Astrocyte (in vitro differentiated cells and primary cell): Measurements from ENCODE around the gene MXRA7. TPM values are rescaled to one million over a fixed set of nuclear protein-coding genes. Genes with fewer than 3 reads are reported as not detected.

Experiments used
- DNase-seq: peaks from one replicate; pipeline ENCODE4 v3.0.0-alpha.2; 2010; ENCODE audit warnings: low read depth
- FAIRE-seq: peaks from 2 replicates; lab custom pipeline; 2011; peaks lifted over from hg19 to GRCh38; lab: Jason Lieb, UNC
- H2AFZ ChIP-seq: 2 replicates; pipeline ENCODE4 v1.6.0; 2012; ENCODE audit warnings: low read depth, low read length, inconsistent platforms
- H3K27ac ChIP-seq: 2 replicates; pipeline ENCODE4 v1.5.1; 2011; ENCODE audit warnings: low read depth, low read length, inconsistent platforms
- H3K27me3 ChIP-seq: 2 replicates; pipeline ENCODE4 v1.6.0; 2011; ENCODE audit warnings: low read length, inconsistent platforms; ENCODE audit not compliant: insufficient read depth
- H3K36me3 ChIP-seq: 2 replicates; pipeline ENCODE4 v1.5.1; 2011; ENCODE audit warnings: low read length, inconsistent platforms; ENCODE audit not compliant: insufficient read depth
- H3K4me1 ChIP-seq: 2 replicates; pipeline ENCODE4 v1.5.1; 2011; ENCODE audit warnings: low read length, inconsistent platforms; ENCODE audit not compliant: insufficient read depth
- H3K4me2 ChIP-seq: 2 replicates; pipeline ENCODE4 v1.6.0; 2012; ENCODE audit warnings: low read length, inconsistent platforms
- H3K4me3 ChIP-seq: 2 replicates; pipeline ENCODE4 v1.5.1; 2011; ENCODE audit warnings: low read depth, mild to moderate bottlenecking, low read length, inconsistent platforms; ENCODE audit not compliant: insufficient read depth
- H3K79me2 ChIP-seq: 2 replicates; pipeline ENCODE4 v1.6.0; 2012; ENCODE audit warnings: mild to moderate bottlenecking, low read length, inconsistent platforms; ENCODE audit not compliant: insufficient read depth
- H3K9ac ChIP-seq: 2 replicates; pipeline ENCODE4 v1.6.0; 2012; ENCODE audit warnings: mild to moderate bottlenecking, low read length, inconsistent platforms
- H3K9me3 ChIP-seq: 2 replicates; pipeline ENCODE4 v1.5.1; 2012; ENCODE audit warnings: low read depth, mild to moderate bottlenecking, low read length, inconsistent platforms; ENCODE audit not compliant: insufficient read depth
- H4K20me1 ChIP-seq: 2 replicates; pipeline ENCODE4 v1.6.0; 2012; ENCODE audit warnings: low read length, inconsistent platforms; ENCODE audit not compliant: insufficient read depth
- H3K27ac Mint-ChIP-seq: one replicate; pipeline ENCODE4 v1.8.0; 2021; ENCODE audit warnings: mild to moderate bottlenecking, mixed read lengths; ENCODE audit not compliant: unreplicated experiment
- H3K27me3 Mint-ChIP-seq: one replicate; pipeline ENCODE4 v1.8.0; 2021; ENCODE audit warnings: low read depth, mixed read lengths; ENCODE audit not compliant: unreplicated experiment
- H3K36me3 Mint-ChIP-seq: one replicate; pipeline ENCODE4 v1.8.0; 2021; ENCODE audit warnings: low read depth, mixed read lengths; ENCODE audit not compliant: unreplicated experiment
- H3K4me1 Mint-ChIP-seq: one replicate; pipeline ENCODE4 v1.8.0; 2021; ENCODE audit warnings: low read depth, mixed read lengths; ENCODE audit not compliant: unreplicated experiment
- H3K4me3 Mint-ChIP-seq: one replicate; pipeline ENCODE4 v1.8.0; 2021; ENCODE audit warnings: mild to moderate bottlenecking, moderate library complexity, mixed read lengths; ENCODE audit not compliant: unreplicated experiment
- H3K9me3 Mint-ChIP-seq: one replicate; pipeline ENCODE4 v1.8.0; 2021; ENCODE audit warnings: mild to moderate bottlenecking, mixed read lengths; ENCODE audit not compliant: unreplicated experiment
- EZH2 ChIP-seq: IDR thresholded peaks from 2 replicates; pipeline ENCODE4 v1.6.1; 2012; ENCODE audit warnings: mild to moderate bottlenecking, low read length, inconsistent platforms; ENCODE audit not compliant: insufficient read depth
- total RNA-seq: library from RNA; stranded (reverse); gene quantifications from 2 replicates; pipeline ENCODE4 v1.2.1, GENCODE V29; 2021
- TF ChIP-seq, protein P1 (sequence below): IDR thresholded peaks from 2 replicates; pipeline ENCODE4 v1.5.1; 2011; ENCODE audit warnings: low read depth, mild to moderate bottlenecking, inconsistent platforms, low read length, moderate library complexity; ENCODE audit not compliant: insufficient read depth

The MXRA7 gene
- total RNA-seq, 1 donor from 2014 or later: 177 TPM

DNA sequence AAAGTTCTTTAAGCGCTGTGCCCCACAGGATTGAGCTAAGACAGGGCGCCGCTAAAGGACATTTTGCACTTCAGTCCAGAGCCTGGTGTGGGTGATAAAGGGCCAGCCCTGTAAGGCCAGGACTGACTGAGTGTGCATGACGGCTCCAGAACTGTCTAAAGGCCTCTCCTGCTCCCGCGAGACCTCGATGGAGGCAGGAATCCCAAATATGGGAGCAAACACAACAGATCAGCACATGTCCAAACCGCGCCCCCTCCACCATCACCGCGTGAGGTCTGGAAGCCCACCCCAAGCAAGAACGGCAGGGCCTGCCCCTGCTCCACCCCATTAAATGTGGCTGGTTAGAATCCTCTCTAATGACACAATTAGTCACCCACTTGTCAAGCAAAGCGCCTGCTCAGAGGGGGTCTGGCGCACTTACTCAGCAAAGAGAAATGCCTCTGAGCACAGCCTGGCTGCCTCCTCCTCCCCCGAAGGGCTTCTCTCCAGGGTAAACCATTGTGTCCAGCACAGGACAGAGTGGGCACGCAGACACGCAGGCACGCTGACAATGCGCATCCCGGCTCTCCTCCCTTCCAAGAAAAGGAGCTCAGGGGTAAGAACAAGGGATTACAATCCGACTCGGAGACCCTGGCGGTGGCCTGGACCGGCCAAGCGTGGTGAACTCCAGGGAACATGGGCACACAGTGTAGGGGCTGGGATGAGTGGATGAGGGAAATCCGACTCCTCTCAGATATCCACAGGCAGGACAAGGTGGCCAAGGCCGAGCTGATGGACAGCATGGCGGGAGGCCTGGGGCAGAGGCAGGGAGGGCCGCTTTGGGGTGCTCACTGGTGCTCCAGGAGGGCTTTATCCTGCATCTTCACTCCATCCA lies 1.5 kb downstream of the MXRA7 start:
- H3K27ac Mint-ChIP-seq: peak overlapping the region; percentile 93
- DNase-seq: peak; percentile 99
- Histone ChIP-seq H3K9me3 (no peaks in the 10 kb centered on the region), H3K4me3 (peak overlapping the region; percentile 81), H3K9ac (peak overlapping the region; percentile 97), H2AFZ (peak overlapping the region; percentile 31), H3K4me1 (peaks cover 27% of the 10 kb centered on the region), H3K79me2 (peaks cover 88% of the 10 kb centered on the region), H3K4me2 (peak overlapping the region; percentile 96), H4K20me1 (peaks cover 73% of the 10 kb centered on the region), H3K27me3 (no peaks in the 10 kb centered on the region), H3K27ac (peak overlapping the region; percentile 98), H3K36me3 (peaks cover 11% of the 10 kb centered on the region)
- TF ChIP-seq, protein P1, sequence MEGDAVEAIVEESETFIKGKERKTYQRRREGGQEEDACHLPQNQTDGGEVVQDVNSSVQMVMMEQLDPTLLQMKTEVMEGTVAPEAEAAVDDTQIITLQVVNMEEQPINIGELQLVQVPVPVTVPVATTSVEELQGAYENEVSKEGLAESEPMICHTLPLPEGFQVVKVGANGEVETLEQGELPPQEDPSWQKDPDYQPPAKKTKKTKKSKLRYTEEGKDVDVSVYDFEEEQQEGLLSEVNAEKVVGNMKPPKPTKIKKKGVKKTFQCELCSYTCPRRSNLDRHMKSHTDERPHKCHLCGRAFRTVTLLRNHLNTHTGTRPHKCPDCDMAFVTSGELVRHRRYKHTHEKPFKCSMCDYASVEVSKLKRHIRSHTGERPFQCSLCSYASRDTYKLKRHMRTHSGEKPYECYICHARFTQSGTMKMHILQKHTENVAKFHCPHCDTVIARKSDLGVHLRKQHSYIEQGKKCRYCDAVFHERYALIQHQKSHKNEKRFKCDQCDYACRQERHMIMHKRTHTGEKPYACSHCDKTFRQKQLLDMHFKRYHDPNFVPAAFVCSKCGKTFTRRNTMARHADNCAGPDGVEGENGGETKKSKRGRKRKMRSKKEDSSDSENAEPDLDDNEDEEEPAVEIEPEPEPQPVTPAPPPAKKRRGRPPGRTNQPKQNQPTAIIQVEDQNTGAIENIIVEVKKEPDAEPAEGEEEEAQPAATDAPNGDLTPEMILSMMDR: no peak
- no peak for TF ChIP-seq EZH2
- H3K9me3 Mint-ChIP-seq: no peaks in the 10 kb centered on the region
- peak; percentile 95 for FAIRE-seq
- H3K4me3 Mint-ChIP-seq: peak overlapping the region; percentile 91
- H3K36me3 Mint-ChIP-seq: peaks cover 7% of the 10 kb centered on the region
- H3K27me3 Mint-ChIP-seq: no peaks in the 10 kb centered on the region
- peaks cover 38% of the 10 kb centered on the region for H3K4me1 Mint-ChIP-seq

DNA sequence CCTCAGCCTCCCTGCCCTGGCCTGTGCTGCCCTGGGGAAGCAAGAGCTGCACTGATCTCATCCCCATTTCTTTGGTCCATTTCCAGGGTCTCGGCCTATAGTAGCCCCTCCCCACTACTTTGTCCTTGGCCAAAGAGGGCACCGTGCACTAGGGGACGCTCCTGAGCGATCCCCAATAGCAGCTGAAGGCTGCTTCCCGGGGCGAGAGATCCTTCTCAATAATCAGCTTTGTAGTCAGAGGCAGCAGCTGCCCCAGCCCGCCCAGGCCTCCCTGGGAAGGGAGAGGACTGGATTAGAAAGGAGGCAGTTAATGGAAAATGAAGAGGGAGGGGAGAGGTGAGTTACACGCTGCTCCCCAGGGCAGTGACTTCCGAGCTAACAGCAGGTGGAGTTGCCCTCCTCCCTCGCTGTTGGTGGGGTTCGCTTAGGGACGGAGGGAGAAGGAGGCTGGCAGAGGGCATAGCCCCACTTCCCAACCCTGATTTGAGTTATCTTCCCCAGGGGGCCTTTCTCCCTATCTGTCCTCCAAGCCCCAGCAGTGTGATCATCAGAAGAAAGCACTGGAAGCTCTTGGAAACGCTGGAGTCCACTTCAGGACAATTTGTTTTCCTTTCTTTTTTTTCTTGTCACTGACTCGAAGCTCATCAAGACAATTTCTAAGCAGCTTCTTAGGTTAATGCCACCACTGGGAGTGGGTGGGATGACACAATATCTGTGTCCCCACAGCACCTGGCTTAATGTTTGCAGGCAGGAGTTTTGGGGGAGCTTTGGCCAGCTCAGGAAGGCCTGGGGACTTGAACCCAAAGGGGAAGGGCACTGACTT lies 2.6 kb downstream of the MXRA7 start:
- H4K20me1 ChIP-seq: peaks cover 70% of the 10 kb centered on the region
- peaks cover 86% of the 10 kb centered on the region for H3K79me2 ChIP-seq
- peak overlapping the region; percentile 97 for H3K9ac ChIP-seq

More for the DNA sequence above, 2.6 kb downstream of the MXRA7 start:
- H3K9me3 Mint-ChIP-seq: no peaks in the 10 kb centered on the region
- peaks cover 7% of the 10 kb centered on the region for H3K36me3 Mint-ChIP-seq
- Histone ChIP-seq H3K4me2 (peak overlapping the region; percentile 96), H3K4me1 (peaks cover 27% of the 10 kb centered on the region), H3K4me3 (peak overlapping the region; percentile 81), H3K9me3 (no peaks in the 10 kb centered on the region), H3K36me3 (no peaks in the 10 kb centered on the region), H2AFZ (no peak overlapping the region), H3K27ac (peak overlapping the region; percentile 98), H3K27me3 (no peaks in the 10 kb centered on the region)
- peak overlapping the region; percentile 91 for H3K4me3 Mint-ChIP-seq
- H3K4me1 Mint-ChIP-seq: peaks cover 37% of the 10 kb centered on the region
- FAIRE-seq: no peak
- DNase-seq: no peak
- peak overlapping the region; percentile 93 for H3K27ac Mint-ChIP-seq
- H3K27me3 Mint-ChIP-seq: no peaks in the 10 kb centered on the region
- no peak for TF ChIP-seq EZH2
- TF ChIP-seq, protein P1: no peak
